HG02623 (cell line): ENCODE data around the gene GNRHR.
"Not testable (repeated sequence)": the region's sequence is repeated elsewhere in the genome, so short reads cannot be mapped to it uniquely, and the experiment has no call there.

Experiments
- ATAC-seq: cut with Tn5 transposase; IDR thresholded peaks from one replicate; pipeline ENCODE4 v1.9.1; 2021; ENCODE audit warnings: moderate library complexity; ENCODE audit not compliant: unreplicated experiment

The GNRHR gene

GRCh38 chr4:67754288-67754687 is at the start of gene GNRHR:
Gene GNRHR, minus strand, starts transcription at chr4:67754388. Its CDS starts 53 bp downstream, at chr4:67754335.
- ATAC-seq: no peak

GRCh38 chr4:67796810-67797209 is 42.6 kb upstream of the GNRHR start:
- ATAC-seq: no peak

- ATAC-seq: no peak
Measured at GRCh38 chr4:67790721-67791120, 36.5 kb upstream of the GNRHR start.

- ATAC-seq: no peak
Measured at GRCh38 chr4:67787311-67787710, 33.1 kb upstream of the GNRHR start.

- no peak for ATAC-seq
Measured at GRCh38 chr4:67785528-67785927, 31.3 kb upstream of the GNRHR start.

- ATAC-seq: no peak
Measured at GRCh38 chr4:67779631-67780030, 25.4 kb upstream of the GNRHR start.

- no peak for ATAC-seq
Measured at GRCh38 chr4:67776746-67777145, 22.6 kb upstream of the GNRHR start.

GRCh38 chr4:67770422-67770821 is 16.2 kb upstream of the GNRHR start:
- no peak for ATAC-seq

- ATAC-seq: no peak
Measured at GRCh38 chr4:67765928-67766327, 11.7 kb upstream of the GNRHR start.

GRCh38 chr4:67765401-67765800 is 11.2 kb upstream of the GNRHR start:
- no peak for ATAC-seq

- ATAC-seq: no peak
Measured at GRCh38 chr4:67764183-67764582, 10.0 kb upstream of the GNRHR start.

GRCh38 chr4:67762086-67762485 is 7.9 kb upstream of the GNRHR start:
- ATAC-seq: peak; percentile 99

- ATAC-seq: not testable (repeated sequence)
Measured at GRCh38 chr4:67756991-67757390, 2.8 kb upstream of the GNRHR start.

- no peak for ATAC-seq
Measured at GRCh38 chr4:67755974-67756373, 1.8 kb upstream of the GNRHR start.

- no peak for ATAC-seq
Measured at GRCh38 chr4:67751260-67751659, 2.9 kb downstream of the GNRHR start.

- ATAC-seq: no peak
Measured at GRCh38 chr4:67750691-67751090, 3.5 kb downstream of the GNRHR start.

- ATAC-seq: no peak
Measured at GRCh38 chr4:67749286-67749685, 4.9 kb downstream of the GNRHR start.

GRCh38 chr4:67746797-67747495 is 7.2 kb downstream of the GNRHR start:
- peak; percentile 75 for ATAC-seq

- ATAC-seq: no peak
Measured at GRCh38 chr4:67744561-67745283, 9.5 kb downstream of the GNRHR start.

- no peak for ATAC-seq
Measured at GRCh38 chr4:67743194-67743593, 11.0 kb downstream of the GNRHR start.

- ATAC-seq: no peak
Measured at GRCh38 chr4:67736262-67736661, 17.9 kb downstream of the GNRHR start.

- ATAC-seq: no peak
Measured at GRCh38 chr4:67735325-67735724, 18.9 kb downstream of the GNRHR start.
